ENCODE results near the gene ADIG.
"Not testable (repeated sequence)": the region's sequence is repeated elsewhere in the genome, so short reads cannot be mapped to it uniquely, and the experiment has no call there.

Gene ADIG

DNA sequence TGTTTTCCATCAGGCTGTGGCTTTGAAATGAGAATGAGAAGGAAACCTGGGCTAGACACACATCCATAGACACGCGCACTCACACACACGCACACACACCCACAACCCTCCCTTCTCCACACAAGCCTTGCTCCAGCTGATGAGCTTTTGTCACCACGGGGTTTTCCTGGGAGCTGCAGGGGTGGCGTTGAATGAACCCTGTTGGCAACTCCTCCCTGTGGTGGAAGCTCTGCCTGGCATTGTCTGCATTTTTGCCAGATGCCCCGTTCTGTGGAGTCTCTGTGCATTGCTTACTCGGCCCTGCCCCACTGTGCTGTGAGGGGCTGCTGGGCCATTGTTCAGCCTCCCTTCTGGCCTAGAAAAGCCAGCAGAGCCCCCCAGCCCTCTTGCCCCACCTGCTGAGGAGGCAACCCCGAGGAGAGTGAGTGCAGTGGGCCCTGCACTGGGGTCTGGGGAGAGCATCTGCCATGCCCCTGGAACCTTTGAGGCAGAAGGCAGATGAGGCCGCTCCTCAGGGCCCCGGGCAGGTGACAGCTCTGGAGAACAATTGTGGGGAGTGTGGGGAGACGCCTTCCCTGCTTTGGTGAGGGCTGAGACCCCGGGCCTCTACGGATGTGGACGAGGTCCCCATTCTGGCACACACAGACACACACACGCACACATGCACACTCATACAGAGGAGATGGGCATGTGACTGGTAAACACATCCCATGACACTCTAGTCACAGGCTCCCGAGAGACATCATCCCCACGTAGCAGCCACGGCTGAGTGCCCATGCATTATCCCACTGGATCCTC, 9.9 kb downstream of the ADIG start:
- Histone ChIP-seq H3K4me1 (ENCODE audit: control insufficient read depth, insufficient read depth, low read length) (no peaks in the 10 kb centered on the region), H3K36me3 (ENCODE audit: control insufficient read depth, insufficient read depth, low read length, severe bottlenecking) (no peaks in the 10 kb centered on the region), H3K9me3 (ENCODE audit: control insufficient read depth, low read length) (no peaks in the 10 kb centered on the region), H3K9ac (ENCODE audit: low read length) (no peak overlapping the region), H3K4me3 (ENCODE audit: low read length) (no peak overlapping the region), H3K27me3 (replicated peaks; ENCODE audit: control insufficient read depth, insufficient read depth, low read length) (peaks cover 22% of the 10 kb centered on the region)
- no peak for DNase-seq (ENCODE audit: low read depth)

DNA sequence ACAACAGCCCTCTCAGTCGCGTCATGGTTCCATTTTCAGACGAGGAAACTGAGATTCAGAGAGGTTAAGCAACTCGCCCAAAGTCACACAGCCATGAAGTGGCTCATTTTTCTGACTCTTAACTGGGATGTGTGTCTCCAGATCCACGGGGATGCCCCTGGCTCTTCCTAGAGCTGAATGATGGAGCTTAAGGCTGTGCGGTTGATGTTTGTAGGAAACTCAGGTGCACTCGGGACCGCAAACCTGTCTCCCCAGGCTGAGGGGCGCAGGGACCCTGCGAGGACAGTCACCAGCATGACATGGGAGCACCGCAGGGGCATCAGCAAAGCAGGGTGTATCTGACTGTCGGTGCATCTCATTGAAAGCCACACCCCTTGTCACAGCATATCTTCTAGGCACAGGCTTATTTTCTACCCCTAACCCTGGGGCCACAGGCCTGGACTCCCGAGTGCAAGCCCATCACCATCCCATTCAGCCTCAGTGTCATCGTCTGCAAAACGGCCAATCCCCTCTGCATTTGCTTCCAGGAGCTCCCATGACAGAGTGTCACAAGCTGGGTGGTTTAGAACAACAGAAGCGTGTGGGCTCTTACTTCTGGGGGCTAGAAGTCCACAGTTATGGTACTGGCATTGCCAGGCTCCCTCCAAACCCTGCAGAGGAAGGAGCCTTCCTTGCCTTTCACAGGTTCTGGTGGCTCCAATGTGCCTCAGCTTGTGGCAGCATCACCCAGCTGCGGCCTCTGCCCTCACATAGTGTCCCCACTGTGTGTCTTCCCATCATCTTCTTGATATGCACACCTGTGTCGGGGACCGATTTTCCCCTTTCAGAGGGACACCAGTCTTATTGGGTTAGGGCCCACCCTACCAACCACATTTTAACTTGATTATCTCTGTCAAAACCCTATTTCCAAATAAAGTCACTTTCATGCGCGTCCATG, 10.7 kb downstream of the ADIG start:
- Histone ChIP-seq H3K4me1 (ENCODE audit: control insufficient read depth, insufficient read depth, low read length) (no peaks in the 10 kb centered on the region), H3K9me3 (ENCODE audit: control insufficient read depth, low read length) (no peaks in the 10 kb centered on the region), H3K4me3 (ENCODE audit: low read length) (no peak overlapping the region), H3K36me3 (ENCODE audit: control insufficient read depth, insufficient read depth, low read length, severe bottlenecking) (no peaks in the 10 kb centered on the region), H3K27me3 (replicated peaks; ENCODE audit: control insufficient read depth, insufficient read depth, low read length) (peaks cover 22% of the 10 kb centered on the region), H3K9ac (ENCODE audit: low read length) (no peak overlapping the region)
- DNase-seq (ENCODE audit: low read depth) = no peak

DNA sequence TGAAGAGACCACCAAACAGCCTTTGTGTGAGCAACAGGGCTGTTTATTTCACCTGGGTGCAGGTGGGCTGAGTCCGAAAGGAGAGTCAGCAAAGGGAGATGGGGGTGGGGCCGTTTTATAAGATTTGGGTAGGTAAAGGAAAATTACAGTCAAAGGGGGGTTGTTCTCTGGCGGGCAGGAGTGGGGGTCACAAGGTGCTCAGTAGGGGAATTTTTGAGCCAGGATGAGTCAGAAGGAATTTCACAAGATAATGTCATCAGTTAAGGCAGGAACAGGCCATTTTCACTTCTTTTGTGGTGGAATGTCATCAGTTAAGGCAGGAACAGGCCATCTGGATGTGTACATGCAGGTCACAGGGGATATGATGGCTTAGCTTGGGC, 11.4 kb downstream of the ADIG start:
- peaks cover 20% of the 10 kb centered on the region for H3K27me3 ChIP-seq (replicated peaks; ENCODE audit: control insufficient read depth, insufficient read depth, low read length)
- not testable (repeated sequence) for H3K36me3 ChIP-seq (ENCODE audit: control insufficient read depth, insufficient read depth, low read length, severe bottlenecking); H3K4me3 ChIP-seq (ENCODE audit: low read length); H3K9ac ChIP-seq (ENCODE audit: low read length); H3K4me1 ChIP-seq (ENCODE audit: control insufficient read depth, insufficient read depth, low read length); DNase-seq (ENCODE audit: low read depth); H3K9me3 ChIP-seq (ENCODE audit: control insufficient read depth, low read length)

DNA sequence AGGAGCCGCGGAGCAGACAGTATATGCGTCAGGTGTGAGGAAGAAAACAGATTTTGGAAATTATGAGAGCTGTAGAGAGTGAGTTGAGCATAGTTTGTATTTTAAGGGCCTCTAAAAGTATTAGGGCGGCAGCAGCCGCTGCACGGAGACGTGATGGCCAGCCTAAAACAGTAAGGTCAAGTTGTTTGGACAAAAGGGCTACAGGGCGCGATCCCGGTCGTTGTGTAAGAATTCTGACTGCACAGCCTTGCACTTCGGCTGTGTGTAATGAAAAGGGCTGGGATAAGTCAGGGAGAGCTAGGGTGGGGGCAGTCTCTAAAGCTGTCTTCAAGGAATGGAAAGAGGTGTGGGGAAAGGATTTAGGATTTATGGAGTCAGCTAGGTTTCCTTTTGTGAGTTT, 13.3 kb downstream of the ADIG start:
- DNase-seq (ENCODE audit: low read depth); H3K36me3 ChIP-seq (ENCODE audit: control insufficient read depth, insufficient read depth, low read length, severe bottlenecking); H3K9me3 ChIP-seq (ENCODE audit: control insufficient read depth, low read length); H3K9ac ChIP-seq (ENCODE audit: low read length); H3K4me3 ChIP-seq (ENCODE audit: low read length); H3K4me1 ChIP-seq (ENCODE audit: control insufficient read depth, insufficient read depth, low read length): not testable (repeated sequence)
- peaks cover 23% of the 10 kb centered on the region for H3K27me3 ChIP-seq (replicated peaks; ENCODE audit: control insufficient read depth, insufficient read depth, low read length)

DNA sequence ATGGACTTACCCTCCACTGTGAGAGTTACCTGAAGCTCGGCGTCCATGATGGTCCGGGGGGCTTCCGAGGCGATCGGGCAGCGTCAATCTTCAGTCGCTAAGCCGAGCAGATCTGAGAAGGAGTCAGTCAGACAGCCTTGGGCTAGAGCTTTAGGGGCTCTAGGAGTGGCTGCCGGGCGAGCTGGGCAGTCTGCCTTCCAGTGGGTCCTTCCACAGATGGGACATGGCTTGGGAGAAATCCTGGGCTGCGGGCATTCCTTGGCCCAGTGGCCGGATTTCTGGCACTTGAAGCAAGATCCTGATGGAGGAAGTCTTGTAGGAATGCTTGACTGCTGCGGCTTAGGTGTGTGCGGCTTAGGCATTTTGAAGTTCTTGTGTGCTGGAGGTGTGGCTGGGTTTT, 14.9 kb downstream of the ADIG start:
- peaks cover 24% of the 10 kb centered on the region for H3K27me3 ChIP-seq (replicated peaks; ENCODE audit: control insufficient read depth, insufficient read depth, low read length)
- not testable (repeated sequence) for H3K36me3 ChIP-seq (ENCODE audit: control insufficient read depth, insufficient read depth, low read length, severe bottlenecking); H3K4me3 ChIP-seq (ENCODE audit: low read length); H3K9me3 ChIP-seq (ENCODE audit: control insufficient read depth, low read length); H3K9ac ChIP-seq (ENCODE audit: low read length); DNase-seq (ENCODE audit: low read depth); H3K4me1 ChIP-seq (ENCODE audit: control insufficient read depth, insufficient read depth, low read length)

DNA sequence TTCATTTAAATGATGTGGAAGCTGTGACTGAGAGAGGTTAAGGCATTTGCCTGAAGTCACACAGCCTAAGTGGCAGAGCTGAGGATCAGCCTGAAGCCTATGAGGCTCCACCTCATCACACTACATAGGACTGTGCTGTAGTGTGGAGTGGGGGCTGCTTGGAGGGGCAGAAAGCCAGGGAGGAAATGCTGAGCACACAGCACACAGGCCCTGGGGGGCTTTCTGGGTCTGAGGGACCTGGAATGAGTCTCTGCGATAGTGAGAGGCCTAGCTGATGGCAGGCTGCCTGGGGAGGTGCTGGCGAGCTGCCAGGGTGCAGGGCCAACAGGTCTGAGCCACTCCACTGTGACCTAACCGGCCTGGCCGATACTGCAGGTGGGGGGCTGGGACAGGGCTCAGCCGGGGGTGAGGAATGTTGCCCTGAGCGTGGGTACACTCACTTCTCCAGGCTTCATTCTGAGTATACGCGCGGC, 18.4 kb downstream of the ADIG start:
- Histone ChIP-seq H3K27me3 (replicated peaks; ENCODE audit: control insufficient read depth, insufficient read depth, low read length) (peaks cover 54% of the 10 kb centered on the region), H3K4me1 (ENCODE audit: control insufficient read depth, insufficient read depth, low read length) (no peaks in the 10 kb centered on the region), H3K9ac (ENCODE audit: low read length) (no peak overlapping the region), H3K4me3 (ENCODE audit: low read length) (no peak overlapping the region), H3K9me3 (ENCODE audit: control insufficient read depth, low read length) (no peaks in the 10 kb centered on the region), H3K36me3 (ENCODE audit: control insufficient read depth, insufficient read depth, low read length, severe bottlenecking) (no peaks in the 10 kb centered on the region)
- no peak for DNase-seq (ENCODE audit: low read depth)

DNA sequence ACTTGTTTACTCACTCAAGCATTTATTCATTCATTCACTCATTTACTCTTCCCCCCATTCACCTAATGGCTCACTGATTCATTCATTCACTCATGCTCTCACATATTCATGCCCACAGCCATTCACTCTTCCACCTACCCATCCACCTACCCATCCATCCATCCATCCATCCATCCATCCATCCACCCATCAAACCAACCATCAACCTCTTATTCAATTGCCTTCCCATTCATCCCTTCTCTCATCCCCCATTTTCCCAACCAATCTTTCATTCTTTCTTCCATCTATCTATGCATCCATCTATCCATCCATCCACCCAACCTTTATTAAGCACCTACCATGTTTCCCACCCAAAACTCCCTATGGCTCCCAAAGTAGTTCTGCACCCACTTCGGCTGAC, 19.1 kb downstream of the ADIG start:
- Histone ChIP-seq H3K27me3 (replicated peaks; ENCODE audit: control insufficient read depth, insufficient read depth, low read length) (peaks cover 54% of the 10 kb centered on the region), H3K36me3 (ENCODE audit: control insufficient read depth, insufficient read depth, low read length, severe bottlenecking) (no peaks in the 10 kb centered on the region), H3K4me1 (ENCODE audit: control insufficient read depth, insufficient read depth, low read length) (no peaks in the 10 kb centered on the region), H3K4me3 (ENCODE audit: low read length) (no peak overlapping the region), H3K9ac (ENCODE audit: low read length) (no peak overlapping the region), H3K9me3 (ENCODE audit: control insufficient read depth, low read length) (no peaks in the 10 kb centered on the region)
- DNase-seq (ENCODE audit: low read depth) = no peak

DNA sequence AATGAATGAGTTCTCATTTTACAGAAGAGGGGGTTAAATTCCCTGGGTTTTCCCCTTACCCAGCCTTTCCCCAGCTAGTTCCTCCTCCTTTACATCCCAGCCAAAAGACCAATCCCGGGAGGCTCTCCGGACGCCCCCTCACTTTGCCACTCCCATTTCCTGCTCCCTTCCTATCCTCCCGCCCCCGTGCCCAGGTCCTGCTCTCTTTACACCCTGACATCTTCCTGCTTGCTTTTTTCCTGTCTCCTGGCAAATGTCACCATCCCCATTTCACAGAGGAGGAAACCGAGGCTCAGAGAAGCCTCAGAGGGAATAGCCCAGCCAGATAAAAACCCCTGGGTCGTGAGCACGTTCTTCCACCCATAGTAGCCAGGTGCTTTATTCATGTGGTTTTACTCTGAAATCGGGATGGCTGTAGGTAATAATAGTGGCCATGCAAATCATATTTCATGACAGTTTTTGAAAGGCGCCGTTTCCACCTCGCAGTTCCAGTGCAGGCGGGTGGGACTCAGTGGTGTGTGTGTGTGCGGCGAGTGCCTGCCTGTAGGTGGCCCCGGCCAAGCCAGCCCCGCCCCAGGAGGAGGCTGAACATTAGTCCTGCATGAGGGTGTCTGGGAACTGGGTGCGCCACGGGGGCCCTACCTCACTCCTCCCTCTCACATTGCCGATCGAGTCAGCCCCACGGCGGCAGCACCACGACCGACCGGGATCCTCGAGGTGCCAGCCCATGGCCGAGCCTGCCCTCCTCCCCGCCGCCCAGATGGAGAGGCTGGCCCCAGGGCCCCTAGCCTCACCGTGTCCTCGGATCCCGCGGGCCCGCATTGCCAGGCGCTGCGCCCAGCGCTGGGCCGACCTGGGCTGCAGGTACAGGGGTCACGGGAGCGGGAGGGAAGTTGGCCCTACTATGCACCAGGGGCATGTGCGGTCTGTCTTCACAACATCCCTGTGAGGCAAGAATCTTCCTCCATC, 20.5 kb downstream of the ADIG start, which contains the start of gene ARHGAP40:
TSS of gene ARHGAP40 (plus strand) at position 594 of the 969 bp plus-strand sequence.
- Histone ChIP-seq H3K9me3 (ENCODE audit: control insufficient read depth, low read length) (no peaks in the 10 kb centered on the region), H3K4me1 (ENCODE audit: control insufficient read depth, insufficient read depth, low read length) (no peaks in the 10 kb centered on the region), H3K9ac (ENCODE audit: low read length) (no peak within 1 kb of the TSS), H3K4me3 (ENCODE audit: low read length) (no peak within 1 kb of the TSS), H3K36me3 (ENCODE audit: control insufficient read depth, insufficient read depth, low read length, severe bottlenecking) (no peaks in the 10 kb centered on the region), H3K27me3 (replicated peaks; ENCODE audit: control insufficient read depth, insufficient read depth, low read length) (peaks cover 62% of the 10 kb centered on the region)
- DNase-seq (ENCODE audit: low read depth) = no peak

DNA sequence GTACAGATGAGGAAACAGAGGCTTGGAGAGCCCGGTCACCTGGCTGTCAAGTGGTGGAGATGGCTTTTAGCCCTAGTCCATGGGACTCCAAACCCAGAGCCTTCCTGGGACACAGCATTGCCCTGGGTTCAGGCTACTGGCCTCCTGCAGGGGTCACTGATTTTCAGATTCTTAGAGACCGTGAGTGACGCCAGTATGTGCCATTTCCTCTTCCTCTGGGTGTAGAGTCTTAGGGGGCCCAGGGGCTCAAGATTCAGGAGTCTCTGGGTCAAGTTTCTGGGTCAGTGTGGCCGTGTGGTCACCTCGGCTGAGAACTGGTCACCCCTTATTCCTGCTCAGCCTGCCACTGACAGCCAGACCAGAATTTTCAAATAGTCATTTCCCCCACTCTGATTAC, 21.2 kb downstream of the ADIG start:
- peaks cover 68% of the 10 kb centered on the region for H3K27me3 ChIP-seq (replicated peaks; ENCODE audit: control insufficient read depth, insufficient read depth, low read length)
- DNase-seq (ENCODE audit: low read depth) = no peak
- no peak overlapping the region for H3K4me3 ChIP-seq (ENCODE audit: low read length)
- H3K4me1 ChIP-seq (ENCODE audit: control insufficient read depth, insufficient read depth, low read length) = no peaks in the 10 kb centered on the region
- no peaks in the 10 kb centered on the region for H3K36me3 ChIP-seq (ENCODE audit: control insufficient read depth, insufficient read depth, low read length, severe bottlenecking)
- H3K9ac ChIP-seq (ENCODE audit: low read length) = no peak overlapping the region
- H3K9me3 ChIP-seq (ENCODE audit: control insufficient read depth, low read length) = no peaks in the 10 kb centered on the region

DNA sequence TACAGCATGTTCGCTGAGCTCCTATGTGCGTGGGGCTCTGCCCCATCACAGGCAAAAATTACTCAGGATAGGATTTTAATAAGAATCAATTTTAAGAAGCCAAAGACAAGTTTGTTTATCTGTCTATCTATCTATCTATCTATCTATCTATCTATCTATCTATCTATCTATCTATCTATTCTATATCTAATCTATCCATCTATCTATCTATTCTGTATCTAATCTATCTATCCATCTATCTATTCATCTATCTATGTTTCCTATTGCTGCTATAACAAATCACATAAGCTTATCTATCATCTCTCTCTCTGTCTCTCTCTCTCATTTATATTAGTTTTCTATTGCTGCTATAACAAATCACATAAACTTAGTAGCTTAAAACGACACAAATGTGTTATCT, 22.3 kb downstream of the ADIG start:
- Histone ChIP-seq H3K4me1 (ENCODE audit: control insufficient read depth, insufficient read depth, low read length) (no peaks in the 10 kb centered on the region), H3K9me3 (ENCODE audit: control insufficient read depth, low read length) (no peaks in the 10 kb centered on the region), H3K9ac (ENCODE audit: low read length) (no peak overlapping the region), H3K27me3 (replicated peaks; ENCODE audit: control insufficient read depth, insufficient read depth, low read length) (peaks cover 77% of the 10 kb centered on the region), H3K36me3 (ENCODE audit: control insufficient read depth, insufficient read depth, low read length, severe bottlenecking) (no peaks in the 10 kb centered on the region), H3K4me3 (ENCODE audit: low read length) (no peak overlapping the region)
- DNase-seq (ENCODE audit: low read depth) = no peak
